Fibroblast of villous mesenchyme (primary cell): ENCODE measurements around the gene NDC1. TPM values are rescaled to one million over a fixed set of nuclear protein-coding genes. Genes with fewer than 3 reads are reported as not detected.

Source experiments
- DNase-seq: peaks from one replicate; pipeline ENCODE4 v3.0.0-alpha.2; 2010; ENCODE audit warnings: low read depth
- H3K4me3 ChIP-seq: 2 replicates; pipeline ENCODE4 v1.5.1; 2011; ENCODE audit warnings: low read depth, mild to moderate bottlenecking, low read length
- total RNA-seq: library from RNA; depleted of rRNA; stranded (reverse); fragments of >200 nt; gene quantifications from 2 replicates; pipeline ENCODE4 v1.2.3, GENCODE V29; 2012
- TF ChIP-seq, protein P1 (sequence below): IDR thresholded peaks from 2 replicates; pipeline ENCODE4 v1.5.1; 2012; ENCODE audit warnings: low read depth, mild to moderate bottlenecking, low read length; ENCODE audit not compliant: insufficient read depth

Gene NDC1
- total RNA-seq, 1 donor, result 28.9 TPM

- TF ChIP-seq, protein P1, sequence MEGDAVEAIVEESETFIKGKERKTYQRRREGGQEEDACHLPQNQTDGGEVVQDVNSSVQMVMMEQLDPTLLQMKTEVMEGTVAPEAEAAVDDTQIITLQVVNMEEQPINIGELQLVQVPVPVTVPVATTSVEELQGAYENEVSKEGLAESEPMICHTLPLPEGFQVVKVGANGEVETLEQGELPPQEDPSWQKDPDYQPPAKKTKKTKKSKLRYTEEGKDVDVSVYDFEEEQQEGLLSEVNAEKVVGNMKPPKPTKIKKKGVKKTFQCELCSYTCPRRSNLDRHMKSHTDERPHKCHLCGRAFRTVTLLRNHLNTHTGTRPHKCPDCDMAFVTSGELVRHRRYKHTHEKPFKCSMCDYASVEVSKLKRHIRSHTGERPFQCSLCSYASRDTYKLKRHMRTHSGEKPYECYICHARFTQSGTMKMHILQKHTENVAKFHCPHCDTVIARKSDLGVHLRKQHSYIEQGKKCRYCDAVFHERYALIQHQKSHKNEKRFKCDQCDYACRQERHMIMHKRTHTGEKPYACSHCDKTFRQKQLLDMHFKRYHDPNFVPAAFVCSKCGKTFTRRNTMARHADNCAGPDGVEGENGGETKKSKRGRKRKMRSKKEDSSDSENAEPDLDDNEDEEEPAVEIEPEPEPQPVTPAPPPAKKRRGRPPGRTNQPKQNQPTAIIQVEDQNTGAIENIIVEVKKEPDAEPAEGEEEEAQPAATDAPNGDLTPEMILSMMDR, result no peak
- DNase-seq, result no peak
Measured at GRCh38 chr1:53792806-53793205, 45.3 kb downstream of the NDC1 start.

DNA sequence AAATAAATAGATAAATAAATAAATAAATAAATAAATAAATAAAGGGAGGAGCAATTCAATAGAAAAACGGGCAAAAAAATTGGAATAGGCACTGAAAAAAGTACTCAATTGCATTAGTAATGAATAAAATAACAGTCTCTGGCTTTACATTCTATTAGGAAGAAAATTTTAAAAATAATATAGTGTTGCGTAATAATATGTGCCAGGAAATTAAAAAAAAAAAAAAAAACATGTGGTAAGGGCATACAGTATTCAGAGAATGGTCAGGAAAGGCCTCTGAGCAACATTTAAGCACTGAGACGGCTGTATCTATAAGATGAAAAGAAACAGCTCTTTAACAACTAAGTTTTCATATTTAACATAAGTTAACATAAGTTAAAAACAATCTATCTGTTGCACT is 50.4 kb downstream of the NDC1 start:
- DNase-seq, result no peak
- H3K4me3 ChIP-seq, result no peak overlapping the region
- TF ChIP-seq, protein P1, result no peak

More at GRCh38 chr1:53792806-53793205, 45.3 kb downstream of the NDC1 start:
- no peak overlapping the region for H3K4me3 ChIP-seq

- TF ChIP-seq, protein P1, result no peak
- DNase-seq, result no peak
- no peak overlapping the region for H3K4me3 ChIP-seq
Measured at GRCh38 chr1:53783056-53783455, 55.0 kb downstream of the NDC1 start.

- peak; percentile 67 for DNase-seq
- TF ChIP-seq, protein P1, result no peak
Measured at GRCh38 chr1:53781654-53782053, 56.4 kb downstream of the NDC1 start.

DNA sequence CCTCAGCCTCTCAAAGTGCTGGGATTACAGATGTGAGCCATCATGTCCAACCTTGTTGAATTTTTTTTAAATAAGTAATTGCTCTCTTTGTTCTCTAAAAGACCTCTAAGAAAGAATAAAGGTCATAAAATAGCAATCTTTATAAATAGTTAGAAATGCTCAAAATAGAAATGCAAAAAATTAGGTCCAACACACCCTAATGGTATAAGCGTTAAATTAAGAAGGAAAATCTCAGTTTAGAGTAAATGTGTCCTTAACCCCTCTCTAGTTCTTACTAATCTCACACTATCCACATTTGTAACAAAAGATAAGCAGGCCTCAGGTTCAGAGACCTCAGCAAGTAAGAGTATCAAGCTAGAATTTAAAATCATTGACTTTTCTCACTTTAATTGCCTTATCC is 60.8 kb downstream of the NDC1 start:
- no peak for DNase-seq
- TF ChIP-seq, protein P1, result no peak
- no peak overlapping the region for H3K4me3 ChIP-seq

More at GRCh38 chr1:53781654-53782053, 56.4 kb downstream of the NDC1 start:
- no peak overlapping the region for H3K4me3 ChIP-seq

DNA sequence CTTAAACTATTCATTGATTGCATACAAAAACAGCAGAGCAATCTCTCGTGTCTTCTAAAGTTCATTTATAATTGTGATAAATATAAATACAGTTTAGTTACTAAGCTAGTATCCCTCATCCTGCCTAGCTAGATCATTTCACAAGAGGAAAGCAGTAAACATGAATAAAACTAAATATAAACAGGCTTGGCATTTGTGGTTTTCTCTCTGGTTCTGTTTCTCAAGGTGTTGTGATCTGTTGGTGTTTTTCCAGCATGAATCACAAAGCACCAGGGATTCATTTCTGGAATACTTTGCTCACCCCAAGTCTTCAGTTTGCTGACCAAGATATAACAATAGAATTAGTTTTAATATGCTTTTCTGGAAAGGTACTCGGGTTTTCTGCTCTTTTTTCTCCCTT is 66.4 kb downstream of the NDC1 start:
- TF ChIP-seq, protein P1, result no peak
- peak; percentile 94 for DNase-seq
- no peak overlapping the region for H3K4me3 ChIP-seq

DNA sequence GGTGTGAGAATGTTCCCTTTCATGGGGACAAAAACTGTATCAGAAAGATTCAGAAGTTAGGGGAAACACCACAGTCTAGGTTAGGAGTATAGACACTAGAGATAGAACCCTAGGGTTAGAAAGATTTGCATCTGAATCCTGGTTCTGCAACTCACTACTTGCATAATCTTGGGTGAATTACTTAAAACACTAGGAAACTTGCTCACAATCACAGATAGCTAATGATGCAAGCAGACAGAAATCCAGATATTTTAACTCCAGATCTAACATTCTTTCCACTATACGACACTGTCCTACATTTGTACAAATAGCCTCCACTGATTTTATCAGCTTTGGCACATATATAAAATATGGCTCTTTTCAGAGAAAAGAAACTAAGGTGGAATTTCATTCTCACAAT is 68.3 kb downstream of the NDC1 start:
- peak; percentile 84 for DNase-seq
- TF ChIP-seq, protein P1, result no peak
- H3K4me3 ChIP-seq, result no peak overlapping the region
